Measurements from ENCODE around the gene KIZ. TPM values are rescaled to one million over a fixed set of nuclear protein-coding genes. Genes with fewer than 3 reads are reported as not detected.

The KIZ gene
- total RNA-seq, 1 donor, result 40.5 TPM

GRCh38 chr20:21208999-21209398 lies 83.1 kb downstream of the KIZ start:
- H3K4me3 ChIP-seq (ENCODE audit: insufficient read depth, low read length), result no peak overlapping the region
- no peak overlapping the region for H3K4me2 ChIP-seq (ENCODE audit: insufficient read depth, low read length)
- H2AFZ ChIP-seq (ENCODE audit: low read length), result no peak overlapping the region
- H4K20me1 ChIP-seq (ENCODE audit: insufficient read depth, low read length), result no peaks in the 10 kb centered on the region
- TF ChIP-seq CTCF (IDR thresholded peaks at IDR 0.05; ENCODE audit: extremely low read depth, low read depth, low read length), result no peak
- H3K4me1 ChIP-seq (ENCODE audit: insufficient read depth, low read length), result no peaks in the 10 kb centered on the region
- no peaks in the 10 kb centered on the region for H3K79me2 ChIP-seq (ENCODE audit: insufficient read depth, low read length)
- H3K27ac ChIP-seq (ENCODE audit: low read depth, low read length), result no peak overlapping the region
- no peaks in the 10 kb centered on the region for H3K27me3 ChIP-seq (ENCODE audit: insufficient read depth, low read length)
- H3K36me3 ChIP-seq (ENCODE audit: insufficient read depth, low read length), result no peaks in the 10 kb centered on the region
- no peaks in the 10 kb centered on the region for H3K9me3 ChIP-seq (ENCODE audit: low read depth, low read length)
- no peak for DNase-seq (ENCODE audit: insufficient read length, low spot score, missing footprints)

GRCh38 chr20:21209668-21210067 lies 83.8 kb downstream of the KIZ start:
- TF ChIP-seq CTCF (IDR thresholded peaks at IDR 0.05; ENCODE audit: extremely low read depth, low read depth, low read length), result no peak

GRCh38 chr20:21213691-21214090 lies 87.8 kb downstream of the KIZ start:
- no peaks in the 10 kb centered on the region for H3K36me3 ChIP-seq (ENCODE audit: insufficient read depth, low read length)
- H3K27me3 ChIP-seq (ENCODE audit: insufficient read depth, low read length), result no peaks in the 10 kb centered on the region
- H3K27ac ChIP-seq (ENCODE audit: low read depth, low read length), result no peak overlapping the region
- no peak for DNase-seq (ENCODE audit: insufficient read length, low spot score, missing footprints)
- no peaks in the 10 kb centered on the region for H4K20me1 ChIP-seq (ENCODE audit: insufficient read depth, low read length)
- no peaks in the 10 kb centered on the region for H3K9me3 ChIP-seq (ENCODE audit: low read depth, low read length)
- no peak overlapping the region for H3K4me2 ChIP-seq (ENCODE audit: insufficient read depth, low read length)
- H3K4me1 ChIP-seq (ENCODE audit: insufficient read depth, low read length), result no peaks in the 10 kb centered on the region
- no peak overlapping the region for H3K4me3 ChIP-seq (ENCODE audit: insufficient read depth, low read length)
- no peaks in the 10 kb centered on the region for H3K79me2 ChIP-seq (ENCODE audit: insufficient read depth, low read length)
- no peak for TF ChIP-seq CTCF (IDR thresholded peaks at IDR 0.05; ENCODE audit: extremely low read depth, low read depth, low read length)
- H2AFZ ChIP-seq (ENCODE audit: low read length), result no peak overlapping the region

More at GRCh38 chr20:21209668-21210067, 83.8 kb downstream of the KIZ start:
- no peaks in the 10 kb centered on the region for H3K4me1 ChIP-seq (ENCODE audit: insufficient read depth, low read length)
- no peaks in the 10 kb centered on the region for H4K20me1 ChIP-seq (ENCODE audit: insufficient read depth, low read length)
- H3K27ac ChIP-seq (ENCODE audit: low read depth, low read length), result no peak overlapping the region
- H3K36me3 ChIP-seq (ENCODE audit: insufficient read depth, low read length), result no peaks in the 10 kb centered on the region
- H2AFZ ChIP-seq (ENCODE audit: low read length), result no peak overlapping the region
- H3K4me3 ChIP-seq (ENCODE audit: insufficient read depth, low read length), result no peak overlapping the region
- H3K9me3 ChIP-seq (ENCODE audit: low read depth, low read length), result no peaks in the 10 kb centered on the region
- H3K79me2 ChIP-seq (ENCODE audit: insufficient read depth, low read length), result no peaks in the 10 kb centered on the region
- H3K4me2 ChIP-seq (ENCODE audit: insufficient read depth, low read length), result no peak overlapping the region
- H3K27me3 ChIP-seq (ENCODE audit: insufficient read depth, low read length), result no peaks in the 10 kb centered on the region
- DNase-seq (ENCODE audit: insufficient read length, low spot score, missing footprints), result no peak

GRCh38 chr20:21214431-21214830 lies 88.5 kb downstream of the KIZ start:
- H2AFZ ChIP-seq (ENCODE audit: low read length), result no peak overlapping the region
- H4K20me1 ChIP-seq (ENCODE audit: insufficient read depth, low read length), result no peaks in the 10 kb centered on the region
- TF ChIP-seq CTCF (IDR thresholded peaks at IDR 0.05; ENCODE audit: extremely low read depth, low read depth, low read length), result no peak
- H3K79me2 ChIP-seq (ENCODE audit: insufficient read depth, low read length), result no peaks in the 10 kb centered on the region
- H3K4me2 ChIP-seq (ENCODE audit: insufficient read depth, low read length), result no peak overlapping the region
- H3K36me3 ChIP-seq (ENCODE audit: insufficient read depth, low read length), result no peaks in the 10 kb centered on the region
- no peaks in the 10 kb centered on the region for H3K4me1 ChIP-seq (ENCODE audit: insufficient read depth, low read length)
- no peaks in the 10 kb centered on the region for H3K9me3 ChIP-seq (ENCODE audit: low read depth, low read length)
- no peak overlapping the region for H3K4me3 ChIP-seq (ENCODE audit: insufficient read depth, low read length)
- no peak for DNase-seq (ENCODE audit: insufficient read length, low spot score, missing footprints)
- H3K27ac ChIP-seq (ENCODE audit: low read depth, low read length), result no peak overlapping the region
- H3K27me3 ChIP-seq (ENCODE audit: insufficient read depth, low read length), result no peaks in the 10 kb centered on the region
